PC-3 (cell line): ENCODE measurements around the gene CCDC89. TPM values are rescaled to one million over a fixed set of nuclear protein-coding genes. Genes with fewer than 3 reads are reported as not detected.

Experiments used
- ATAC-seq: fragments of 200-7000 bp; cut with Tn5 transposase; 2 replicates; pipeline ENCODE4 v1.9.1; 2020; ENCODE audit warnings: mild to moderate bottlenecking, moderate library complexity
- BruUV-seq: library from RNA; stranded (reverse); fragments of 400-500 nt; replicated peaks from 2 replicates; lab custom pipeline; 2021; lab: Mats Ljungman, UMichigan
- CTCF ChIA-PET: fragments of 300-600 bp; sonication (Branson Sonifier 250); formaldehyde crosslinking; loops from one replicate; lab custom pipeline; 2022; ENCODE audit warnings: antibody characterized with exemption; lab: Charles Lee
- POLR2A ChIA-PET: fragments of 300-600 bp; sonication (Branson Sonifier 250); formaldehyde crosslinking; loops from one replicate; lab custom pipeline; 2022; ENCODE audit warnings: antibody characterized with exemption; ENCODE audit not compliant: unreplicated experiment; lab: Charles Lee
- DNase-seq: peaks from one replicate; pipeline ENCODE4 v3.0.0-alpha.2; 2015
- H2AFZ ChIP-seq: fragments of 300-600 bp; sonication (generic); 2 replicates; pipeline ENCODE4 v1.6.0; 2016; ENCODE audit warnings: antibody characterized with exemption, low read length
- H3F3A ChIP-seq: fragments of 300-600 bp; sonication (generic); one replicate; pipeline ENCODE4 v1.6.0; 2017; ENCODE audit warnings: antibody characterized with exemption, low read length, control low read depth, mild to moderate bottlenecking; ENCODE audit not compliant: unreplicated experiment
- H3K27ac ChIP-seq: fragments of 300-600 bp; sonication (generic); 2 replicates; pipeline ENCODE4 v1.5.1; 2016; ENCODE audit warnings: mild to moderate bottlenecking, low read length
- H3K27me3 ChIP-seq: fragments of 300-600 bp; sonication (generic); 2 replicates; pipeline ENCODE4 v1.6.1; 2016; ENCODE audit warnings: low read length, mixed read lengths
- H3K36me3 ChIP-seq: fragments of 300-600 bp; sonication (generic); 2 replicates; pipeline ENCODE4 v1.6.1; 2016; ENCODE audit warnings: low read depth, mixed run types, low read length, mixed read lengths
- H3K4me1 ChIP-seq: fragments of 300-600 bp; sonication (generic); 2 replicates; pipeline ENCODE4 v1.5.1; 2016; ENCODE audit warnings: low read length; ENCODE audit not compliant: insufficient read depth
- H3K4me2 ChIP-seq: fragments of 300-600 bp; sonication (generic); 2 replicates; pipeline ENCODE4 v1.6.0; 2016; ENCODE audit warnings: low read length
- H3K4me3 ChIP-seq: fragments of 300-600 bp; sonication (generic); 2 replicates; pipeline ENCODE4 v1.5.1; 2016; ENCODE audit warnings: mild to moderate bottlenecking, low read length, mixed read lengths
- H3K79me2 ChIP-seq: fragments of 300-600 bp; sonication (generic); 2 replicates; pipeline ENCODE4 v1.6.1; 2017; ENCODE audit warnings: low read length, mixed read lengths
- H3K9ac ChIP-seq: fragments of 300-600 bp; sonication (generic); 2 replicates; pipeline ENCODE4 v1.6.0; 2016; ENCODE audit warnings: mild to moderate bottlenecking, low read length
- H3K9me2 ChIP-seq: fragments of 300-600 bp; sonication (generic); replicated peaks from 2 replicates; pipeline ENCODE4 v1.6.1; 2016; ENCODE audit warnings: mixed run types, low read length, mixed read lengths
- H3K9me3 ChIP-seq: fragments of 300-600 bp; sonication (generic); 2 replicates; pipeline ENCODE4 v1.6.1; 2016; ENCODE audit warnings: low read length, mixed read lengths
- H4K20me1 ChIP-seq: fragments of 300-600 bp; sonication (generic); 2 replicates; pipeline ENCODE4 v1.6.1; 2016; ENCODE audit warnings: low read length, mixed read lengths
- CTCF ChIP-seq: fragments of 300-600 bp; sonication (generic); conservative IDR thresholded peaks from 2 replicates; pipeline ENCODE4 v1.5.1; 2017; ENCODE audit warnings: antibody characterized with exemption, low read depth, mild to moderate bottlenecking, low read length
- EZH2 ChIP-seq: fragments of 300-600 bp; sonication (generic); IDR thresholded peaks from one replicate; pipeline ENCODE4 v1.6.1; 2017; ENCODE audit warnings: antibody characterized with exemption, mild to moderate bottlenecking, low read length; ENCODE audit not compliant: unreplicated experiment
- EZH2phosphoT487 ChIP-seq: fragments of 300-600 bp; sonication (generic); IDR thresholded peaks from 2 replicates; pipeline ENCODE4 v1.6.1; 2018; ENCODE audit warnings: mild to moderate bottlenecking, antibody characterized with exemption, low read length, borderline replicate concordance
- intact Hi-C: fragments of 100-400 bp; cut with micrococcal nuclease; formaldehyde crosslinking; loops from 2 replicates; pipeline ENCODE4 v1.9.0; 2023
- total RNA-seq: library from RNA; depleted of rRNA; stranded (reverse); fragments of >200 nt; gene quantifications from 2 replicates; pipeline ENCODE4 v1.2.3, GENCODE V29; 2014

CCDC89 gene
- total RNA-seq, 1 experiment from 2014 or later = 0.55 TPM

DNA sequence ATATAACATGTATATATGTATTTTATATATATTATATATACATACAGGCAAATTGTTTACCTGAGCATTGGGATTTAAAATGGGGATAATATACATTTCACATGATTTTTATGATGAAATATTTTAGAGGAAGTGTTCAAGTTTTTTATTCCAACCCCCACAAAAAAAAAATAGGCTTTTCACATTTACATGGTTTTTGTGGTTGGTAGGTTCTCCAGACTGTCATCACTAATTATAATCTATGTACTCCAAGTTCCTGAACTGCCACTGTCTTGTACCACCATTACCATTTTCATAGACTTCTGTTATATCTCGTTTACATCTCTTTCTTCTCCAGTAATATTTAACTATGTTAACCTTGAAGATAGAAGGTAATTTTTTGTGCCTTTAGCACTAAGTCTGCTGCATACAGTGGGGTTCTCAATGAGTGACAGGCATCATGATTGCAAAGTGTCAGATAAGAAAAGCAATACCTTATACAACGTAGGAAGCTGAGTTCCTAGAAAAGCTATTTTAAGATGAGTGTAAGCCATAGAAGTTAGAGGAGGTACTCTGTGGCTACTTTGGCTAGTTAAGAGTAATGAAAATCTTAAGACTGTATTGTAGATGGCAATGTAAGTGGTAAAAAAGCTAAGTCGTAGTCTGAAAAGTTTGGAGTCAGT, 33.1 kb downstream of the CCDC89 start:
- POLR2A ChIA-PET = no interaction called here
- TF ChIP-seq EZH2 (no peak), EZH2phosphoT487 (no peak), CTCF (no peak)
- H3K36me3 ChIP-seq = peaks cover 39% of the 10 kb centered on the region
- H3K4me2 ChIP-seq = no peak overlapping the region
- no peaks in the 10 kb centered on the region for H3F3A ChIP-seq
- BruUV-seq = no TSS peak
- H2AFZ ChIP-seq = no peak overlapping the region
- H3K27me3 ChIP-seq = no peaks in the 10 kb centered on the region
- H3K9ac ChIP-seq = no peak overlapping the region
- no peak for DNase-seq
- H4K20me1 ChIP-seq = peaks cover 18% of the 10 kb centered on the region
- no peak overlapping the region for H3K27ac ChIP-seq
- H3K4me1 ChIP-seq = peaks cover 17% of the 10 kb centered on the region
- H3K79me2 ChIP-seq = peaks cover 54% of the 10 kb centered on the region
- intact Hi-C loops = no loop called here
- CTCF ChIA-PET = no interaction called here
- no peaks in the 10 kb centered on the region for H3K9me2 ChIP-seq
- no peak for ATAC-seq
- H3K9me3 ChIP-seq = no peaks in the 10 kb centered on the region
- H3K4me3 ChIP-seq = no peak overlapping the region

DNA sequence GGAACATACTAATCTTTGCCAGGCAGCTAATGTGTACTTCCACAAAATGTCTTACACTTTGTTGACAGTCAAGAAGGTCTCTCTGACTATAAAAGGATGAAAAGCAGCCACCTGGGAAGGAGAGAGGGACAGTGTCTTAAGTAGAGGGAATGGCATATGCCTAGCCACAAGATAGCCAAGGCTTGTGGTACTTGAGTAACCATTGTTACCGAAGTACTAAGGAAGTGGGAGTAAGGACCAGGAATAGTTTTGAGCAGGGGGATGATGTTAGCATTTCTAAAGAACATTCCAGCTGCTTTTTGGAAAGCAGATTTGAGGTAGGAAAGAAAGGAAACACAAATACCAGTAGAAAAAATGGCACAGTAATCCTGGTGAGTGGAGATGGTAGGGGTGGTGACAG, 34.9 kb downstream of the CCDC89 start:
- ChIA-PET POLR2A (no interaction called here), CTCF (no interaction called here)
- peaks cover under 1% of the 10 kb centered on the region; the same call in 1 of the 2 replicates for H4K20me1 ChIP-seq
- no peaks in the 10 kb centered on the region for H3K27me3 ChIP-seq
- no peaks in the 10 kb centered on the region for H3K9me3 ChIP-seq
- no peak overlapping the region for H3K9ac ChIP-seq
- H3K36me3 ChIP-seq = peaks cover 21% of the 10 kb centered on the region
- no peak for TF ChIP-seq EZH2
- TF ChIP-seq CTCF = no peak
- no peak for TF ChIP-seq EZH2phosphoT487
- no peak overlapping the region for H3K27ac ChIP-seq
- no peak for DNase-seq
- no TSS peak for BruUV-seq
- ATAC-seq = no peak
- H2AFZ ChIP-seq = no peak overlapping the region
- H3F3A ChIP-seq = no peaks in the 10 kb centered on the region
- H3K4me3 ChIP-seq = no peak overlapping the region
- intact Hi-C loops = no loop called here
- H3K79me2 ChIP-seq = peaks cover 36% of the 10 kb centered on the region
- no peaks in the 10 kb centered on the region for H3K9me2 ChIP-seq
- H3K4me1 ChIP-seq = peaks cover 25% of the 10 kb centered on the region
- no peak overlapping the region for H3K4me2 ChIP-seq

- no peaks in the 10 kb centered on the region for H3K9me3 ChIP-seq
- intact Hi-C loops = loop anchor here (1.0 kb wide), 2 partner anchors 14 to 19 kb away; partner anchors contain the start of gene TMEM126B
- CTCF ChIA-PET = interaction anchor here (0.7 kb wide), 1 partner anchor 1292 kb away, joined by 3 read pairs; no protein-coding TSS in a partner anchor
- POLR2A ChIA-PET = interaction anchor here (0.6 to 1.9 kb wide), 8 partner anchors 10 to 597 kb away, joined by 3 to 37 read pairs (median 6); partner anchors contain the start of gene CREBZF
- H3K27me3 ChIP-seq = no peaks in the 10 kb centered on the region
- BruUV-seq = no TSS peak
- H3K9me2 ChIP-seq = no peaks in the 10 kb centered on the region
- peaks cover 25% of the 10 kb centered on the region for H3K79me2 ChIP-seq
- H3K36me3 ChIP-seq = 0 out of 2 replicates have a peak, but pooled peaks cover under 1% of the 10 kb centered on the region
- peak within 1 kb of the TSS; percentile 76 for H3K4me3 ChIP-seq
- peak within 1 kb of the TSS; percentile 87 for H2AFZ ChIP-seq
- peak within 1 kb of the TSS; percentile 77 for H3K9ac ChIP-seq
- DNase-seq = peak; percentile 98
- H3K27ac ChIP-seq = peak within 1 kb of the TSS; percentile 79
- peaks cover 25% of the 10 kb centered on the region for H3K4me1 ChIP-seq
- no peaks in the 10 kb centered on the region for H4K20me1 ChIP-seq
- H3F3A ChIP-seq = no peaks in the 10 kb centered on the region
- H3K4me2 ChIP-seq = peak within 1 kb of the TSS; percentile 94
- ATAC-seq = peak; percentile 91
- no peak for TF ChIP-seq CTCF
- no peak for TF ChIP-seq EZH2
- TF ChIP-seq EZH2phosphoT487 = no peak
These were observed 38.2 kb downstream of the CCDC89 start, which contains the start of gene TMEM126A for GRCh38 chr11:85647604-85648299. TMEM126A (plus strand) TSS chr11:85647967; CDS start chr11:85650256, 2,289 bp downstream.
